Immature natural killer cell (primary cell): ENCODE results near the gene NR2F2. TPM values are rescaled to one million over a fixed set of nuclear protein-coding genes. Genes with fewer than 3 reads are reported as not detected.
A peak's percentile ranks its signal among the peaks of the same experiment; 100 is the strongest.

Source experiments
- DNase-seq, 3 donors: peaks; one replicate each; pipeline ENCODE4 v3.0.0; 2022; ENCODE audit warnings: mixed read lengths in 1 of 3
- H3K27ac Mint-ChIP-seq, 6 donors: one replicate each; pipeline ENCODE4 v1.8.0; 2020; ENCODE audit warnings: mixed read lengths in 6 of 6, mild to moderate bottlenecking in 5 of 6, inconsistent platforms in 4 of 6, moderate library complexity in 3 of 6
- H3K27me3 Mint-ChIP-seq, 3 donors: one replicate each; pipeline ENCODE4 v1.8.0; 2020 to 2021; ENCODE audit warnings: low read depth in 3 of 3, mild to moderate bottlenecking in 3 of 3, mixed read lengths in 3 of 3, moderate library complexity in 3 of 3, inconsistent platforms in 1 of 3
- H3K36me3 Mint-ChIP-seq, 3 donors: one replicate each; pipeline ENCODE4 v1.8.0; 2020; ENCODE audit warnings: mixed read lengths in 3 of 3, inconsistent platforms in 2 of 3, mild to moderate bottlenecking in 2 of 3
- H3K4me1 Mint-ChIP-seq, 2 donors: one replicate each; pipeline ENCODE4 v1.8.0; 2020; ENCODE audit warnings: inconsistent platforms in 2 of 2, mild to moderate bottlenecking in 2 of 2, mixed read lengths in 2 of 2, moderate library complexity in 1 of 2
- H3K4me3 Mint-ChIP-seq, 5 donors: one replicate each; pipeline ENCODE4 v1.8.0; 2020; ENCODE audit warnings: mild to moderate bottlenecking in 5 of 5, mixed read lengths in 5 of 5, inconsistent platforms in 3 of 5, moderate library complexity in 3 of 5
- H3K9me3 Mint-ChIP-seq, 6 donors: one replicate each; pipeline ENCODE4 v1.8.0; 2020; ENCODE audit warnings: mild to moderate bottlenecking in 6 of 6, mixed read lengths in 6 of 6, inconsistent platforms in 4 of 6, moderate library complexity in 3 of 6
- polyA plus RNA-seq, 3 donors: library from polyadenylated mRNA; unstranded; fragments of 300-500 nt; fragmentation: Illumina TruSeq; gene quantifications; one replicate each; pipeline ENCODE4 v1.2.3, GENCODE V29; 2021

NR2F2 gene
- polyA plus RNA-seq, 3 donors from 2014 or later = not detected

DNA sequence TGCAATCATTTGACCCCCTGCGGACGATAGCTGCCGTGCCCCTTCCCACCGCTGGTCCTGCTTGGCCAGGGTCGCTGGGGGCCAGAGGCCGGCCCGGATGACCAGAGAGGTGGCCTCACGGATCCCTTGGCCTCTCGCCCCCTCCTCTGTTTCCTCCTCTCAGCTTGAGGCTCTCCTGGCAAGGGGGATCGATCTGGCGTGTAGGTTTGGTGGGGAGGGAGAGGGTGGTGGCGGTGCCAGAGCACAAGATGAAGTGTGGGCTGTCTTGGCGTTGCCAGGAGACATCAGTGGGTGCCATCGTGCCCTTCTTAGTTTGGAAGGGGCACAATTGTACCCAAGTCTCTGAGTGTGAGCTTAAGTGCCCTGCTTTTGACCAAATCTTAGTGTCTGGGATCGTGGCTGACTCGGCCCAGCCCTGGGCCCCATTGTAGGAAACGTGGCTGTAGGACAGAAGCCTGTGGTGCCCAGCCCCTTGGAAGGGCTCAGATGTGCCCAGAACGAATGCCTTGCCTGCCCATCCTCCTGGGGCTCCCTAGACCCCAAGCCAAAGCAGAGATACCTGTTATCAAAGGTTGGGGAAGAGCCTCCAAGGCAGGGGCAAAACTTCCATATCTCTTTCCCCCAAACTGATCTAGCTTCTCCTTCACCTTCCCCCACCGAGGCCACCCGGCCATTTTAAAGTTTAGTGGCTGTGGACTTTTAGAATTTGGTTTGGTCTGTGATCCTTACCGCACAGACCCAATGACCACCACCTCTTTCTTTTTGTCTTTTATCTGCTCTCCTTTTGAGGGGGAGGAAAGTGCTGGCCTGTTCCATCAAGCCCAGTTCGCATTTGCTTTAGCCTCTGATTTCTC lies 14.4 kb downstream of the NR2F2 start:
- Mint-ChIP-seq H3K27ac (no peak overlapping the region), H3K27me3 (peaks cover 38 to 81% (median 66%) of the 10 kb centered on the region in 3 donors), H3K4me3 (peak overlapping the region in 1 of 5 donors; percentile 10), H3K36me3 (peaks cover 0 to 10% (median 0%) of the 10 kb centered on the region in 3 donors), H3K9me3 (peaks cover under 1 to 44% (median 4%) of the 10 kb centered on the region in 6 donors), H3K4me1 (peaks cover 6% of the 10 kb centered on the region in 2 donors)
- no peak for DNase-seq

DNA sequence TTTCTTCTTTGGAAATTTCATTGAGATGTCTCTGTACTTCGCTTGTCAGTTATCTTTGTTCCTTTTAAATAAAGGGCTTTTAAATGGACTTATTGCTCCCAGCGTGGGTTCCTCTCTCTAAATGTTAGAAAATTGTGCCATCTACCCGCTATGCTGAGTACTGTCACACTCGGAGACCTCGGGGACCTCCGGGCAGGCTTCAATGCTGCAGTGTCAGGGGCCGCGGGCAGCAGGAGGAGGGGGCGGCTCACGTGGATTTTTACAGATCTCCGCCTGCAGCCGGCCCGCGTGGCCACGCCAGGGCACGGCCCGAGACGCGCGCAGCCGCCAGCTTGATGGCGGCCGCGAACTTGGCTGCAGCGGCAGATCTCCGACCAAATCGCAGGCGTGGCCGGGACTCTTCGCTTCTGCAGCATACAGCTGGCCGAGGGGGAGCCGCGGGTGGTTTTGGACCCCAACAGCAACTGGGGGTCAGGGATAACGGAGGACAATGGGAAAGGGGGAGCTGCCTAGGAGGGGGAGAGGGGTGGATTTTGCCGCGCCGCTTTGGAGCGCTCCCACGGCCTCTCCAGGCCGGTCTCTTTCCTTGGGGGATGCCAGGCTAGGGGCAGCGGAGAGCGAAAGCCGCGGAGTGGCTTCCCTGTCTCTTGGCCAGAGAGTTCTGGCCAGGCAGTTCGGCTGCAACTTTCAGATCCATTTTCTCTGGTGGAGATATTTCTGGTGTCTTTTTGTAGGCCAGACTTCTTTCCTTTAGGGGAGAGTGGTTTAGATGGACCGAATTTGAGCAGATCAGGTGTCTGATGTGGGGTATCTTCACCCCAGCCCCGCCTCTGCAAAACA lies 15.3 kb downstream of the NR2F2 start:
- H3K4me1 Mint-ChIP-seq = peaks cover 6% of the 10 kb centered on the region in 2 donors
- peak overlapping the region in 1 of 5 donors; percentile 11 for H3K4me3 Mint-ChIP-seq
- H3K27ac Mint-ChIP-seq = no peak overlapping the region
- DNase-seq = peak in 1 of 3 donors; percentile 38
- H3K36me3 Mint-ChIP-seq = peaks cover 0 to 10% (median 5%) of the 10 kb centered on the region in 3 donors
- H3K27me3 Mint-ChIP-seq = peaks cover 35 to 80% (median 63%) of the 10 kb centered on the region in 3 donors
- H3K9me3 Mint-ChIP-seq = peaks cover 0 to 43% (median 2%) of the 10 kb centered on the region in 6 donors

DNA sequence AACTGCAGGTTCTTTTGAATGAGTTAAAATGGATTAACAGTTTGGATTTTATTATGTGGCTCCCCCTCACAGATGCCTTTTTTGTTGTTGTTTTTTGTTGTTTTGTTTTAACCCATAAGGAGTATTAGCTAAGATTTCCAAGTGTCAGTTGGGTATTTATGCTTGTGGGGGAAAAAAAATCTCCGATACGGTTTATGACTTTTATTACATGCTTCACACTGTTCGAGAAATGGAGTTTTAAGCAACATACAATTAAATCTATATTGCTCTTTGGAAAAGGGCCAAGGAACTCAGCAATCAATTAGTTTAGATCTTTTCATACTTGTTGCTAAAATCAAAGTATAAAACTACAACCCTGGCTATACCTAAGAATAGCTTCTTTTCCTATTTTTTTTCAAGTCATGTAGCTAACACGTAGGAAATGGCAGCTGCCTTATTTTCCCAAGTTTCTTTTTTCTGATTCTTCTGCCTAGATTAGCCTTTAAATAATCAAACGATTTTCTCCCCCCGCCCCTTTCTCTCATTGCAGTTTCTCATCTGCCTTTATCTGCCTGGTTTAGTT lies 16.0 kb downstream of the NR2F2 start:
- Mint-ChIP-seq H3K9me3 (peaks cover 0 to 48% (median 3%) of the 10 kb centered on the region in 6 donors), H3K27me3 (peaks cover 34 to 82% (median 62%) of the 10 kb centered on the region in 3 donors), H3K36me3 (peaks cover 0 to 10% (median 5%) of the 10 kb centered on the region in 3 donors), H3K4me1 (peaks cover 2% of the 10 kb centered on the region in 2 donors), H3K27ac (no peak overlapping the region), H3K4me3 (peak overlapping the region in 1 of 5 donors; percentile 11)
- no peak for DNase-seq

- peaks cover 0 to 46% (median 3%) of the 10 kb centered on the region in 6 donors for H3K9me3 Mint-ChIP-seq
- H3K4me1 Mint-ChIP-seq = no peaks in the 10 kb centered on the region
- peaks cover 33 to 78% (median 59%) of the 10 kb centered on the region in 3 donors for H3K27me3 Mint-ChIP-seq
- no peak overlapping the region for H3K27ac Mint-ChIP-seq
- peaks cover 0 to 10% (median 5%) of the 10 kb centered on the region in 3 donors for H3K36me3 Mint-ChIP-seq
- DNase-seq = no peak
- H3K4me3 Mint-ChIP-seq = no peak overlapping the region
These were observed 16.9 kb downstream of the NR2F2 start for GRCh38 chr15:96347181-96348111.

GRCh38 chr15:96348112-96349027 lies 17.9 kb downstream of the NR2F2 start:
- Mint-ChIP-seq H3K9me3 (peaks cover 0 to 43% (median 4%) of the 10 kb centered on the region in 6 donors), H3K36me3 (peaks cover 0 to 10% (median 5%) of the 10 kb centered on the region in 3 donors), H3K27ac (no peak overlapping the region), H3K4me1 (no peaks in the 10 kb centered on the region), H3K4me3 (peak overlapping the region in 1 of 5 donors; percentile 15), H3K27me3 (peaks cover 36 to 79% (median 61%) of the 10 kb centered on the region in 3 donors)
- DNase-seq = no peak

GRCh38 chr15:96349034-96349856 lies 18.7 kb downstream of the NR2F2 start:
- no peak overlapping the region for H3K27ac Mint-ChIP-seq
- no peaks in the 10 kb centered on the region for H3K4me1 Mint-ChIP-seq
- peaks cover 0 to 10% (median 5%) of the 10 kb centered on the region in 3 donors for H3K36me3 Mint-ChIP-seq
- H3K4me3 Mint-ChIP-seq = no peak overlapping the region
- H3K9me3 Mint-ChIP-seq = peaks cover 0 to 46% (median 4%) of the 10 kb centered on the region in 6 donors
- DNase-seq = no peak
- peaks cover 31 to 79% (median 62%) of the 10 kb centered on the region in 3 donors for H3K27me3 Mint-ChIP-seq

DNA sequence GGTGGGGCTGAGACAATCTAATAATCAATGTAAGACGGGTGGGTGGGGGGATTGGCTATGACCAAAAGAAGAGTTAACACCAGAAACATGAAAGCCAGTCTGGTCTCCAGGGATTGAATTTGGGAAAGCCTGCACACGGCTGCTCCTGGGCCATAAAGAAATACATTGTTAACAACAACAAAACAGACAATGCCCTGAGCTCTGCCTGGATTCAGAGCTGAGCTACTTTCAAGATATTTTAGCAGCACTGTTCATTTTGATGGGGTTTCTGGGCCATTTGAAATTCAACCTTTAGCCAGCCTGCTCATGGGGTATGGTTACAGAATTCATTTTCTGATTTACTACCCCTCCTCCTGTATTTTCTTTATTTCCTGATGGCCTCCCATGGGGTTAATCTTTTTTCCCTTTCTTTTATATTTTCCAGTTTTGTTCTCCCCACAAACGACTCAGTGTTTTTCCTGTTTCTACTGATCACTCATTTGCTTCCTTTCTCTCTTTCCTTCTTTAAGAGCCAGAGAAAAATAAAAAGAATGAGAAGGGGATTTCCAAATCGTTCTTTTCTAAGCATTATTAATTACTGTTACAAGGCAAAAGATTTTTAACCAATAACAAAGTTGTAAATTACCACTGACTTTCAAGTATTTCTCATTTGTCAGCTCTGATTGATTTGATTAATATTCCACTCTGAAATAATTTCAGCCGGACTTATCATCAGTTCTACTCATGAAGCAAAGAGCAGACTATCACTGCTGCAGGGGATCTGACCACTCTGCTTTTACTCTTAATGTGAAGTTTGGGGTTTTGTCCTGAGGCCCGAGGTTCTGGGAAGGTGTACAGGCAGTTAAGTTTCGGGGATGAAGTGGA lies 19.6 kb downstream of the NR2F2 start:
- Mint-ChIP-seq H3K36me3 (peaks cover 0 to 10% (median 5%) of the 10 kb centered on the region in 3 donors), H3K27me3 (peaks cover 25 to 71% (median 54%) of the 10 kb centered on the region in 3 donors), H3K9me3 (peaks cover 0 to 46% (median 4%) of the 10 kb centered on the region in 6 donors), H3K4me3 (peak overlapping the region in 1 of 5 donors; percentile 11), H3K4me1 (no peaks in the 10 kb centered on the region), H3K27ac (peak overlapping the region in 1 of 6 donors; percentile 20)
- no peak for DNase-seq

DNA sequence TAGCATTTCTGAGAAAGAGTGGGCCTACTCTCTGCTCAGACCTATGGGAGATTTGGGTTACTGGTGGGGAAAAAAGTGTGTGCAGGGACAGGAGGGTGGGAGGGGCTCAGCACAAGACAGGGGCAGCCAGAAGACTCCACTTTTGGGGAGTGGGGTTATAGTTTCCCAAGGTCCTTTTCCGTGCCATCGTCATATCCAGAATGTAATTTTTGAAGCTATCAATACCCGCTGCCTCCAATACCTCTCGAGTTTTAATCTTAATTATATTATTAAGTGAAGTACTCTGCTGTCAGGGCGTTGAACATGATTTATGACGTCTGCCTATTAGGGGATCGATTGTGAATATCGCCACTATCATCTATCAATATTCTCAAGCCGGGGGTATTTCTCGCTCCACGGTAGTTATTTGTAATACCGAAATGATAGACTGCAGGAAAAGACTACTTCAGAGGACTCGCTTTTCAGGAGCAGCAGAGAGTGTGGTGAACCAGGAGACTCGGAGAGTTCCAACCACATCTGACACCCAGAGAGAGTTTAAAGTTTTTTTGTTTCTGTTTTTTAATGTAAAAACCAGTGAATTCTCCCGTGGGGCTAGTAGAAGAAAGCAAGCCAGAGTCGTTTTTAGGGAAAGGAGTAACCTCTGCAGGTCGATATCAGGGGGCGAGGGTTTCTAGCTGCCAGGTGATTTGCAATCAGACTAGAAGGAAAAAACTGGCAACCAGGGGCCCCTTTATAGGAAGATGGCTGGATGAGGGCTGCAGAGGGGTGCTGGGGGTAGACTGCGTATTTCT lies 20.6 kb downstream of the NR2F2 start:
- H3K4me1 Mint-ChIP-seq = peaks cover 2% of the 10 kb centered on the region in 2 donors
- H3K9me3 Mint-ChIP-seq = peaks cover 0 to 46% (median 1%) of the 10 kb centered on the region in 6 donors
- H3K4me3 Mint-ChIP-seq = no peak overlapping the region
- no peak overlapping the region for H3K27ac Mint-ChIP-seq
- H3K27me3 Mint-ChIP-seq = peaks cover 25 to 64% (median 51%) of the 10 kb centered on the region in 3 donors
- DNase-seq = no peak
- peaks cover 0 to 7% (median 5%) of the 10 kb centered on the region in 3 donors for H3K36me3 Mint-ChIP-seq

GRCh38 chr15:96351761-96352603 lies 21.5 kb downstream of the NR2F2 start:
- H3K4me1 Mint-ChIP-seq = peaks cover 10% of the 10 kb centered on the region in 2 donors
- H3K36me3 Mint-ChIP-seq = peaks cover 0 to 7% (median 5%) of the 10 kb centered on the region in 3 donors
- H3K27ac Mint-ChIP-seq = no peak overlapping the region
- H3K27me3 Mint-ChIP-seq = peaks cover 22 to 56% (median 54%) of the 10 kb centered on the region in 3 donors
- H3K9me3 Mint-ChIP-seq = peaks cover 0 to 46% (median 1%) of the 10 kb centered on the region in 6 donors
- no peak for DNase-seq
- H3K4me3 Mint-ChIP-seq = peak overlapping the region in 1 of 5 donors; percentile 7
